Measurements from ENCODE around the gene SARS1. TPM values are rescaled to one million over a fixed set of nuclear protein-coding genes. Genes with fewer than 3 reads are reported as not detected.

SARS1 gene
- total and polyA plus RNA-seq, 9 donors = 83.7 to 317 (median 119) TPM

DNA sequence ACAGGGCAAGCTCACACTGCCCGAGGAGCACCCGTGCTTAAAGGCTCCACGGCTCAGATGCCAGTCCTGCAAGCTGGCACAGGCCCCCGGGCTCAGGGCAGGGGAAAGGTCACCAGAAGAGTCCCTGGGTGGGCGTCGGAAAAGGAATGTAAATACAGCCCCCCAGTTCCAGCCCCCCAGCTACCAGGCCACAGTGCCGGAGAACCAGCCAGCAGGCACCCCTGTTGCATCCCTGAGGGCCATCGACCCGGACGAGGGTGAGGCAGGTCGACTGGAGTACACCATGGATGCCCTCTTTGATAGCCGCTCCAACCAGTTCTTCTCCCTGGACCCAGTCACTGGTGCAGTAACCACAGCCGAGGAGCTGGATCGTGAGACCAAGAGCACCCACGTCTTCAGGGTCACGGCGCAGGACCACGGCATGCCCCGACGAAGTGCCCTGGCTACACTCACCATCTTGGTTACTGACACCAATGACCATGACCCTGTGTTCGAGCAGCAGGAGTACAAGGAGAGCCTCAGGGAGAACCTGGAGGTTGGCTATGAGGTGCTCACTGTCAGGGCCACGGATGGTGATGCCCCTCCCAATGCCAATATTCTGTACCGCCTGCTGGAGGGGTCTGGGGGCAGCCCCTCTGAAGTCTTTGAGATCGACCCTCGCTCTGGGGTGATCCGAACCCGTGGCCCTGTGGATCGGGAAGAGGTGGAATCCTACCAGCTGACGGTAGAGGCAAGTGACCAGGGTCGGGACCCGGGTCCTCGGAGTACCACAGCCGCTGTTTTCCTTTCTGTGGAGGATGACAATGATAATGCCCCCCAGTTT, 36.9 kb downstream of the SARS1 start:
- no peaks in the 10 kb centered on the region for H3K27me3 ChIP-seq
- H3K4me1 ChIP-seq (ENCODE audit: insufficient read depth) = peaks cover 4% of the 10 kb centered on the region
- intact Hi-C loops (cut with DNase I) = no loop called here
- WGBS, 3 donors = 83 to 90% (median 87%) methylated on average over 33 of the region's 33 CpGs
- TF ChIP-seq, protein P1, sequence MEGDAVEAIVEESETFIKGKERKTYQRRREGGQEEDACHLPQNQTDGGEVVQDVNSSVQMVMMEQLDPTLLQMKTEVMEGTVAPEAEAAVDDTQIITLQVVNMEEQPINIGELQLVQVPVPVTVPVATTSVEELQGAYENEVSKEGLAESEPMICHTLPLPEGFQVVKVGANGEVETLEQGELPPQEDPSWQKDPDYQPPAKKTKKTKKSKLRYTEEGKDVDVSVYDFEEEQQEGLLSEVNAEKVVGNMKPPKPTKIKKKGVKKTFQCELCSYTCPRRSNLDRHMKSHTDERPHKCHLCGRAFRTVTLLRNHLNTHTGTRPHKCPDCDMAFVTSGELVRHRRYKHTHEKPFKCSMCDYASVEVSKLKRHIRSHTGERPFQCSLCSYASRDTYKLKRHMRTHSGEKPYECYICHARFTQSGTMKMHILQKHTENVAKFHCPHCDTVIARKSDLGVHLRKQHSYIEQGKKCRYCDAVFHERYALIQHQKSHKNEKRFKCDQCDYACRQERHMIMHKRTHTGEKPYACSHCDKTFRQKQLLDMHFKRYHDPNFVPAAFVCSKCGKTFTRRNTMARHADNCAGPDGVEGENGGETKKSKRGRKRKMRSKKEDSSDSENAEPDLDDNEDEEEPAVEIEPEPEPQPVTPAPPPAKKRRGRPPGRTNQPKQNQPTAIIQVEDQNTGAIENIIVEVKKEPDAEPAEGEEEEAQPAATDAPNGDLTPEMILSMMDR (IDR thresholded peaks at IDR 0.05) = no peak
- H3K27ac ChIP-seq = no peak overlapping the region
- H3K36me3 ChIP-seq = no peaks in the 10 kb centered on the region
- no peaks in the 10 kb centered on the region for H3K9me3 ChIP-seq
- DNase-seq = peak in 2 of 5 donors; percentile 19 to 33
- H3K4me3 ChIP-seq = no peak overlapping the region

DNA sequence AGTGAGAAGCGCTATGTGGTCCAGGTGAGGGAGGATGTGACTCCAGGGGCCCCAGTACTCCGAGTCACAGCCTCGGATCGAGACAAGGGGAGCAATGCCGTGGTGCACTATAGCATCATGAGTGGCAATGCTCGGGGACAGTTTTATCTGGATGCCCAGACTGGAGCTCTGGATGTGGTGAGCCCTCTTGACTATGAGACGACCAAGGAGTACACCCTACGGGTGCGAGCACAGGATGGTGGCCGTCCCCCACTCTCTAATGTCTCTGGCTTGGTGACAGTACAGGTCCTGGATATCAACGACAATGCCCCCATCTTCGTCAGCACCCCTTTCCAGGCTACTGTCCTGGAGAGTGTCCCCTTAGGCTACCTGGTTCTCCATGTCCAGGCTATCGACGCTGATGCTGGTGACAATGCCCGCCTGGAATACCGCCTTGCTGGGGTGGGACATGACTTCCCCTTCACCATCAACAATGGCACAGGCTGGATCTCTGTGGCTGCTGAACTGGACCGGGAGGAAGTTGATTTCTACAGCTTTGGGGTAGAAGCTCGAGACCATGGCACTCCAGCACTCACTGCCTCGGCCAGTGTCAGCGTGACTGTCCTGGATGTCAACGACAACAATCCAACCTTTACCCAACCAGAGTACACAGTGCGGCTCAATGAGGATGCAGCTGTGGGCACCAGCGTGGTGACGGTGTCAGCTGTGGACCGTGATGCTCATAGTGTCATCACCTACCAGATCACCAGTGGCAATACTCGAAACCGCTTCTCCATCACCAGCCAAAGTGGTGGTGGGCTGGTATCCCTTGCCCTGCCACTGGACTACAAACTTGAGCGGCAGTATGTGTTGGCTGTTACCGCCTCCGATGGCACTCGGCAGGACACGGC, 37.8 kb downstream of the SARS1 start:
- H3K9me3 ChIP-seq = no peaks in the 10 kb centered on the region
- DNase-seq = no peak
- no peaks in the 10 kb centered on the region for H3K27me3 ChIP-seq
- no peak overlapping the region for H3K4me3 ChIP-seq
- no peak overlapping the region for H3K27ac ChIP-seq
- no peaks in the 10 kb centered on the region for H3K36me3 ChIP-seq
- TF ChIP-seq POLR2A (IDR thresholded peaks at IDR 0.05) = no peak
- WGBS, 3 donors = 95 to 97% (median 97%) methylated on average over 32 of the region's 32 CpGs
- peaks cover 4% of the 10 kb centered on the region for H3K4me1 ChIP-seq (ENCODE audit: insufficient read depth)
- intact Hi-C loops (cut with DNase I) = no loop called here

DNA sequence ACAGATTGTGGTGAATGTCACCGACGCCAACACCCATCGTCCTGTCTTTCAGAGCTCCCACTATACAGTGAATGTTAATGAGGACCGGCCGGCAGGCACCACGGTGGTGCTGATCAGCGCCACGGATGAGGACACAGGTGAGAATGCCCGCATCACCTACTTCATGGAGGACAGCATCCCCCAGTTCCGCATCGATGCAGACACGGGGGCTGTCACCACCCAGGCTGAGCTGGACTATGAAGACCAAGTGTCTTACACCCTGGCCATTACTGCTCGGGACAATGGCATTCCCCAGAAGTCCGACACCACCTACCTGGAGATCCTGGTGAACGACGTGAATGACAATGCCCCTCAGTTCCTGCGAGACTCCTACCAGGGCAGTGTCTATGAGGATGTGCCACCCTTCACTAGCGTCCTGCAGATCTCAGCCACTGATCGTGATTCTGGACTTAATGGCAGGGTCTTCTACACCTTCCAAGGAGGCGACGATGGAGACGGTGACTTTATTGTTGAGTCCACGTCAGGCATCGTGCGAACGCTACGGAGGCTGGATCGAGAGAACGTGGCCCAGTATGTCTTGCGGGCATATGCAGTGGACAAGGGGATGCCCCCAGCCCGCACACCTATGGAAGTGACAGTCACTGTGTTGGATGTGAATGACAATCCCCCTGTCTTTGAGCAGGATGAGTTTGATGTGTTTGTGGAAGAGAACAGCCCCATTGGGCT, 38.6 kb downstream of the SARS1 start:
- H3K4me3 ChIP-seq = no peak overlapping the region
- H3K4me1 ChIP-seq (ENCODE audit: insufficient read depth) = peaks cover 4% of the 10 kb centered on the region
- 95 to 96% (median 96%) methylated on average over 30 to 31 of the region's 31 CpGs for WGBS, 3 donors
- no peak overlapping the region for H3K27ac ChIP-seq
- no peak for TF ChIP-seq POLR2A (IDR thresholded peaks at IDR 0.05)
- TF ChIP-seq, protein P1 (IDR thresholded peaks at IDR 0.05) = no peak
- no peak for TF ChIP-seq EP300 (IDR thresholded peaks at IDR 0.05)
- H3K9me3 ChIP-seq = no peaks in the 10 kb centered on the region
- no peaks in the 10 kb centered on the region for H3K36me3 ChIP-seq
- DNase-seq = no peak
- intact Hi-C loops (cut with DNase I) = no loop called here
- no peaks in the 10 kb centered on the region for H3K27me3 ChIP-seq

DNA sequence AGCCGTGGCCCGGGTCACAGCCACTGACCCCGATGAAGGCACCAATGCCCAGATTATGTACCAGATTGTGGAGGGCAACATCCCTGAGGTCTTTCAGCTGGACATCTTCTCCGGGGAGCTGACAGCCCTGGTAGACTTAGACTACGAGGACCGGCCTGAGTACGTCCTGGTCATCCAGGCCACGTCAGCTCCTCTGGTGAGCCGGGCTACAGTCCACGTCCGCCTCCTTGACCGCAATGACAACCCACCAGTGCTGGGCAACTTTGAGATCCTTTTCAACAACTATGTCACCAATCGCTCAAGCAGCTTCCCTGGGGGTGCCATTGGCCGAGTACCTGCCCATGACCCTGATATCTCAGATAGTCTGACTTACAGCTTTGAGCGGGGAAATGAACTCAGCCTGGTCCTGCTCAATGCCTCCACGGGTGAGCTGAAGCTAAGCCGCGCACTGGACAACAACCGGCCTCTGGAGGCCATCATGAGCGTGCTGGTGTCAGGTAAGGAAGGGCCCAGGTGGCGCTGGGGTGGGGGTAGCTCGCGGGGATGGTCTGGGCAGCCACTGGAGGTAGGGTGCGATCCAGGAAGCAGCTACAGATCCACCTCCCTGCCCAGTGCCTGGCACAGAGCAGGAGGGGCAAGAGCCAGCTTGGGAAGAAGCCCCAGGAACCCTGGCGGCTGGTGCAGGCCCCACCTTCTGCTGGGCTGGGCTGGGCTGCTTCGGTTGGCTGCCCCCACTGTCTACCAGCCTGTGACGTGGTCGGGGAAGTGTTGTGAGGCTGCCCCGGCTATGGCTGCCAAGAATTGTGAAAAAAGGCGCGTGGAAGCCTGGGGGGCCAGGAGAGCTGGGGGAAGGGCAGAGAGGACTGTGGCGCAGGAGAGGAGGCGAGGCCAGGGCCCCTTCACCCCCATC, 39.4 kb downstream of the SARS1 start:
- H3K4me1 ChIP-seq (ENCODE audit: insufficient read depth) = peaks cover 4% of the 10 kb centered on the region
- TF ChIP-seq POLR2A (IDR thresholded peaks at IDR 0.05) = no peak
- TF ChIP-seq EP300 (IDR thresholded peaks at IDR 0.05) = no peak
- TF ChIP-seq, protein P1 (IDR thresholded peaks at IDR 0.05) = no peak
- no peak overlapping the region for H3K4me3 ChIP-seq
- WGBS, 3 donors = 86 to 90% (median 88%) methylated on average over 28 to 33 of the region's 33 CpGs
- H3K9me3 ChIP-seq = no peaks in the 10 kb centered on the region
- H3K27me3 ChIP-seq = no peaks in the 10 kb centered on the region
- intact Hi-C loops (cut with DNase I) = no loop called here
- DNase-seq = peak in 3 of 5 donors; percentile 17 to 36 (median 22)
- no peak overlapping the region for H3K27ac ChIP-seq
- H3K36me3 ChIP-seq = no peaks in the 10 kb centered on the region
